A549 (cell line): Measurements from ENCODE around the gene PCDH10. TPM values are rescaled to one million over a fixed set of nuclear protein-coding genes. Genes with fewer than 3 reads are reported as not detected.

Experiments used
- ATAC-seq, 2 experiments: fragments of 200-7000 bp in 1 of 2; fragments of >200 bp in 1 of 2; cut with Nextera tagmentation in 1 of 2; cut with Tn5 transposase in 1 of 2; 3 replicates each; pipeline versions ENCODE4 v1.8.0 to v1.9.1; 2018 to 2020; ENCODE audit warnings: mild to moderate bottlenecking in 1 of 2, moderate library complexity in 1 of 2
- CTCF ChIA-PET: fragments of 300-600 bp; sonication (Branson Sonifier 250); formaldehyde crosslinking; extraction: SDS; loops from one replicate; lab custom pipeline; 2021; ENCODE audit warnings: antibody characterized with exemption, inconsistent platforms; lab: Yijun Ruan, JAX
- POLR2A ChIA-PET: fragments of 350-600 bp; formaldehyde crosslinking; extraction: SDS; loops from one replicate; lab custom pipeline; 2021; ENCODE audit warnings: antibody characterized with exemption, inconsistent platforms; lab: Yijun Ruan, JAX
- DNase-seq, 2 experiments: peaks; one replicate each; pipeline versions ENCODE4 v3.0.0 to v3.0.0-alpha.2; 2011 to 2016; ENCODE audit warnings: low read depth in 1 of 2, low spot score in 1 of 2
- FAIRE-seq: peaks from 2 replicates; lab custom pipeline; 2011; peaks lifted over from hg19 to GRCh38; lab: Jason Lieb, UNC
- H3K27ac ChIP-seq, 2 experiments: fragments of >200 bp; sonication (Bioruptor Twin); formaldehyde crosslinking; 3 replicates each; pipeline ENCODE4 v1.5.1; 2016 to 2017
- H3K4me1 ChIP-seq: fragments of >200 bp; sonication (Bioruptor Twin); formaldehyde crosslinking; 3 replicates; pipeline ENCODE4 v1.6.1; 2016
- H3K4me2 ChIP-seq: fragments of >200 bp; sonication (Bioruptor Twin); formaldehyde crosslinking; 3 replicates; pipeline ENCODE4 v1.6.1; 2016
- H3K4me3 ChIP-seq: fragments of >200 bp; sonication (Bioruptor Twin); formaldehyde crosslinking; 3 replicates; pipeline ENCODE4 v1.5.1; 2016
- H3K9me3 ChIP-seq: fragments of >200 bp; sonication (Bioruptor Twin); formaldehyde crosslinking; 3 replicates; pipeline ENCODE4 v1.6.1; 2016
- ATOH8 ChIP-seq: fragments of 250-450 bp; sonication (Bioruptor Pico); IDR thresholded peaks from 2 replicates; pipeline ENCODE4 v1.5.0; 2020; ENCODE audit warnings: low read depth, mild to moderate bottlenecking, moderate library complexity
- CHD4 ChIP-seq: fragments of 200-600 bp; sonication (generic); IDR thresholded peaks from 2 replicates; pipeline ENCODE4 v1.6.1; 2016; ENCODE audit warnings: antibody characterized with exemption, mild to moderate bottlenecking, borderline replicate concordance
- E2F6 ChIP-seq: IDR thresholded peaks from 2 replicates; pipeline ENCODE4 v1.6.1; 2012; ENCODE audit warnings: low read depth, borderline replicate concordance
- EHF ChIP-seq: fragments of 250-450 bp; sonication (Bioruptor Pico); IDR thresholded peaks from 2 replicates; pipeline ENCODE4 v1.5.0; 2020; ENCODE audit warnings: mild to moderate bottlenecking
- FOSL2 ChIP-seq, 2 experiments: fragments of 450-650 bp in 1 of 2; fragments of >200 bp in 1 of 2; sonication (Bioruptor Twin) in 1 of 2; formaldehyde crosslinking; IDR thresholded peaks; 2 replicates each; pipeline versions ENCODE4 v1.5.0 to v1.6.1; 2016 to 2020; ENCODE audit warnings: mild to moderate bottlenecking in 1 of 2, moderate library complexity in 1 of 2
- NFE2L2 ChIP-seq: fragments of 150-350 bp; conservative IDR thresholded peaks from 2 replicates; pipeline ENCODE4 v1.6.1; 2014; ENCODE audit warnings: low read length
- PHF8 ChIP-seq: fragments of 200-600 bp; sonication (generic); IDR thresholded peaks from 2 replicates; pipeline ENCODE4 v1.6.1; 2016; ENCODE audit warnings: low read depth, mild to moderate bottlenecking, antibody characterized with exemption, moderate library complexity, borderline replicate concordance
- POLR2AphosphoS2 ChIP-seq: conservative IDR thresholded peaks from 2 replicates; pipeline ENCODE4 v1.6.1; 2012; ENCODE audit warnings: low read length, improper control_type of control experiment, inconsistent platforms
- RAD21 ChIP-seq, 2 experiments: fragments of >200 bp in 1 of 2; sonication (Bioruptor Twin) in 1 of 2; formaldehyde crosslinking in 1 of 2; IDR thresholded peaks in 1 of 2; conservative IDR thresholded peaks in 1 of 2; 2 replicates in 1 of 2; 3 replicates in 1 of 2; pipeline ENCODE4 v1.6.1; 2012 to 2018; ENCODE audit warnings: inconsistent platforms in 1 of 2
- RARB ChIP-seq: fragments of 250-450 bp; sonication (Bioruptor Pico); IDR thresholded peaks from 2 replicates; pipeline ENCODE4 v1.8.0; 2021; ENCODE audit warnings: mild to moderate bottlenecking, moderate library complexity
- RCOR1 ChIP-seq: fragments of 150-350 bp; IDR thresholded peaks from 2 replicates; pipeline ENCODE4 v1.6.1; 2014; ENCODE audit warnings: antibody characterized with exemption, low read length, low read depth
- SMC3 ChIP-seq: fragments of >200 bp; sonication (Bioruptor Twin); formaldehyde crosslinking; IDR thresholded peaks from 3 replicates; pipeline ENCODE4 v1.6.1; 2018; ENCODE audit warnings: inconsistent platforms
- SREBF2 ChIP-seq: fragments of 450-650 bp; IDR thresholded peaks from 2 replicates; pipeline ENCODE4 v1.6.1; 2014; ENCODE audit warnings: mild to moderate bottlenecking, moderate library complexity
- TFCP2L1 ChIP-seq: fragments of 250-450 bp; sonication (Bioruptor Pico); IDR thresholded peaks from 2 replicates; pipeline ENCODE4 v1.5.0; 2021; ENCODE audit warnings: mild to moderate bottlenecking
- TP53 ChIP-seq: fragments of 250-450 bp; sonication (Bioruptor Pico); IDR thresholded peaks from 2 replicates; pipeline ENCODE4 v1.5.0; 2021; ENCODE audit warnings: mild to moderate bottlenecking, moderate library complexity
- USF2 ChIP-seq: fragments of 450-650 bp; IDR thresholded peaks from 2 replicates; pipeline ENCODE4 v1.6.1; 2014; ENCODE audit warnings: antibody characterized with exemption
- ZC3H11A ChIP-seq: fragments of 450-650 bp; IDR thresholded peaks from 2 replicates; pipeline ENCODE4 v1.6.1; 2014; ENCODE audit warnings: antibody characterized with exemption, mild to moderate bottlenecking
- ZFP36 ChIP-seq: fragments of 450-650 bp; IDR thresholded peaks from 2 replicates; pipeline ENCODE4 v1.6.1; 2014; ENCODE audit warnings: borderline replicate concordance; ENCODE audit not compliant: partially characterized antibody
- ZSCAN20 ChIP-seq: fragments of 250-450 bp; sonication (Bioruptor Pico); IDR thresholded peaks from 2 replicates; pipeline ENCODE4 v1.8.0; 2022; ENCODE audit warnings: mild to moderate bottlenecking, moderate library complexity
- WGBS: methylation state at CpG from one replicate; pipeline ENCODE4 v1.1.6; 2017; ENCODE audit errors: missing lambda C conversion rate; 5-methylcytosine and 5-hydroxymethylcytosine counted together
- polyA plus RNA-seq, 4 experiments: library from polyadenylated mRNA; depleted of rRNA in 3 of 4; stranded (reverse); fragments of >200 nt; fragmentation: RNase III in 1 of 4; extraction: RNeasy Plus Mini Kit Qiagen cat#74134 plus additional on column Dnase treatment in 1 of 4; gene quantifications; 2 replicates in 3 of 4; 3 replicates in 1 of 4; pipeline ENCODE4 v1.2.3, GENCODE V29; 2011 to 2017
- TF ChIP-seq, protein P1 (sequence below): fragments of >200 bp; sonication (Bioruptor Twin); formaldehyde crosslinking; IDR thresholded peaks from 3 replicates; pipeline ENCODE4 v1.5.1; 2016
- TF ChIP-seq, protein P2 (sequence below): fragments of 200-600 bp; sonication (generic); IDR thresholded peaks from 2 replicates; pipeline ENCODE4 v1.6.1; 2016; ENCODE audit warnings: antibody characterized with exemption, mild to moderate bottlenecking, moderate library complexity

PCDH10 gene
- polyA plus RNA-seq, 2 of the 4 experiments (the other 2 are of a cell fraction), result 0.37 to 0.49 TPM

DNA sequence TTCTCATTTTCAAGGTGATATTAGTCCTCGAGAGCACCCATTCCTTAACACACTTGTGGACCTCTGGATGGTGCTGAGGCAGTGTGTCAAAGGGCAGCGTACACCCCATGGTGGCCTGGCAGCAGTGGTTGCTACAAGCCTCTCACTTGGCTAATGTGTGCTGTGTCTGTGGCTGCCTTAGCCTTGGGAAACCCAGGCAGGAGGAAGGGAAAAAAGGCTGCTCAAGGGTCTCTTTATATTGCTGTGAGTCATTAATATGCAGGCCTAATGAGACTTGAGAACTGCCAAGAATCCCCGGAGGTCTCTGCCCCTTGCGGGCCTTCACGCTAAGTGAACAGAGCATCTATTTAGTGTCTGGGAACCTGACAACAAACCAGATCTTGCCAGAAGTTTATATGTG lies 7.0 kb downstream of the PCDH10 start (continued):
- no peak for TF ChIP-seq ATOH8 (CRISPR knock-in tag)
- TF ChIP-seq TP53, result no peak
- no peak for TF ChIP-seq SREBF2
- no peak for TF ChIP-seq TFCP2L1
- TF ChIP-seq ZC3H11A, result no peak

GRCh38 chr4:133156556-133156955 lies 7.5 kb downstream of the PCDH10 start:
- ATAC-seq (no peak), FAIRE-seq (no peak), DNase-seq (no peak)
- 92% methylated on average over 2 of the region's 2 CpGs for WGBS
- H3K4me2 ChIP-seq, result no peak overlapping the region
- ChIA-PET CTCF (no interaction called here), POLR2A (no interaction called here)
- TF ChIP-seq EHF (CRISPR knock-in tag), result no peak
- no peak for TF ChIP-seq ZSCAN20 (CRISPR knock-in tag)
- TF ChIP-seq E2F6, result no peak
- TF ChIP-seq, protein P1, sequence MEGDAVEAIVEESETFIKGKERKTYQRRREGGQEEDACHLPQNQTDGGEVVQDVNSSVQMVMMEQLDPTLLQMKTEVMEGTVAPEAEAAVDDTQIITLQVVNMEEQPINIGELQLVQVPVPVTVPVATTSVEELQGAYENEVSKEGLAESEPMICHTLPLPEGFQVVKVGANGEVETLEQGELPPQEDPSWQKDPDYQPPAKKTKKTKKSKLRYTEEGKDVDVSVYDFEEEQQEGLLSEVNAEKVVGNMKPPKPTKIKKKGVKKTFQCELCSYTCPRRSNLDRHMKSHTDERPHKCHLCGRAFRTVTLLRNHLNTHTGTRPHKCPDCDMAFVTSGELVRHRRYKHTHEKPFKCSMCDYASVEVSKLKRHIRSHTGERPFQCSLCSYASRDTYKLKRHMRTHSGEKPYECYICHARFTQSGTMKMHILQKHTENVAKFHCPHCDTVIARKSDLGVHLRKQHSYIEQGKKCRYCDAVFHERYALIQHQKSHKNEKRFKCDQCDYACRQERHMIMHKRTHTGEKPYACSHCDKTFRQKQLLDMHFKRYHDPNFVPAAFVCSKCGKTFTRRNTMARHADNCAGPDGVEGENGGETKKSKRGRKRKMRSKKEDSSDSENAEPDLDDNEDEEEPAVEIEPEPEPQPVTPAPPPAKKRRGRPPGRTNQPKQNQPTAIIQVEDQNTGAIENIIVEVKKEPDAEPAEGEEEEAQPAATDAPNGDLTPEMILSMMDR, result no peak
- no peak for TF ChIP-seq PHF8
- no peak for TF ChIP-seq FOSL2 (IDR thresholded peaks at IDR 0.05)
- no peak for TF ChIP-seq FOSL2 (CRISPR knock-in tag; IDR thresholded peaks at IDR 0.05)
- TF ChIP-seq, protein P2, sequence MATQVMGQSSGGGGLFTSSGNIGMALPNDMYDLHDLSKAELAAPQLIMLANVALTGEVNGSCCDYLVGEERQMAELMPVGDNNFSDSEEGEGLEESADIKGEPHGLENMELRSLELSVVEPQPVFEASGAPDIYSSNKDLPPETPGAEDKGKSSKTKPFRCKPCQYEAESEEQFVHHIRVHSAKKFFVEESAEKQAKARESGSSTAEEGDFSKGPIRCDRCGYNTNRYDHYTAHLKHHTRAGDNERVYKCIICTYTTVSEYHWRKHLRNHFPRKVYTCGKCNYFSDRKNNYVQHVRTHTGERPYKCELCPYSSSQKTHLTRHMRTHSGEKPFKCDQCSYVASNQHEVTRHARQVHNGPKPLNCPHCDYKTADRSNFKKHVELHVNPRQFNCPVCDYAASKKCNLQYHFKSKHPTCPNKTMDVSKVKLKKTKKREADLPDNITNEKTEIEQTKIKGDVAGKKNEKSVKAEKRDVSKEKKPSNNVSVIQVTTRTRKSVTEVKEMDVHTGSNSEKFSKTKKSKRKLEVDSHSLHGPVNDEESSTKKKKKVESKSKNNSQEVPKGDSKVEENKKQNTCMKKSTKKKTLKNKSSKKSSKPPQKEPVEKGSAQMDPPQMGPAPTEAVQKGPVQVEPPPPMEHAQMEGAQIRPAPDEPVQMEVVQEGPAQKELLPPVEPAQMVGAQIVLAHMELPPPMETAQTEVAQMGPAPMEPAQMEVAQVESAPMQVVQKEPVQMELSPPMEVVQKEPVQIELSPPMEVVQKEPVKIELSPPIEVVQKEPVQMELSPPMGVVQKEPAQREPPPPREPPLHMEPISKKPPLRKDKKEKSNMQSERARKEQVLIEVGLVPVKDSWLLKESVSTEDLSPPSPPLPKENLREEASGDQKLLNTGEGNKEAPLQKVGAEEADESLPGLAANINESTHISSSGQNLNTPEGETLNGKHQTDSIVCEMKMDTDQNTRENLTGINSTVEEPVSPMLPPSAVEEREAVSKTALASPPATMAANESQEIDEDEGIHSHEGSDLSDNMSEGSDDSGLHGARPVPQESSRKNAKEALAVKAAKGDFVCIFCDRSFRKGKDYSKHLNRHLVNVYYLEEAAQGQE, result no peak
- H3K27ac ChIP-seq, result no peak overlapping the region
- H3K4me1 ChIP-seq, result no peaks in the 10 kb centered on the region
- H3K4me3 ChIP-seq, result no peak overlapping the region
- H3K9me3 ChIP-seq, result no peaks in the 10 kb centered on the region

GRCh38 chr4:133157460-133158160 lies 8.5 kb downstream of the PCDH10 start:
- no peaks in the 10 kb centered on the region for H3K9me3 ChIP-seq
- ATAC-seq (no peak), FAIRE-seq (no peak)
- 24% methylated on average over 5 of the region's 5 CpGs for WGBS
- H3K4me1 ChIP-seq, result no peaks in the 10 kb centered on the region
- POLR2A ChIA-PET, result no interaction called here
- TF ChIP-seq NFE2L2, result no peak
- TF ChIP-seq RAD21 (conservative IDR thresholded peaks at IDR 0.05 in 1 of 2, IDR thresholded peaks at IDR 0.05 in 1 of 2), result no peak
- no peak for TF ChIP-seq CHD4
- no peak for TF ChIP-seq RCOR1
- TF ChIP-seq POLR2AphosphoS2, result no peak
- TF ChIP-seq TFCP2L1, result no peak
- TF ChIP-seq ZFP36, result no peak
- TF ChIP-seq RARB, result no peak
- TF ChIP-seq USF2, result no peak
- TF ChIP-seq SMC3, result no peak
- TF ChIP-seq, all 56 proteins: peak for 0
- CTCF ChIA-PET, result interaction anchor here (0.6 kb wide), 1 partner anchor 24 kb away, joined by 3 read pairs; no protein-coding TSS in a partner anchor
- no peak for DNase-seq
- Histone ChIP-seq H3K4me2 (no peak overlapping the region), H3K4me3 (no peak overlapping the region), H3K27ac (no peak overlapping the region)
